ENCODE data around the gene CCDC8. TPM values are rescaled to one million over a fixed set of nuclear protein-coding genes. Genes with fewer than 3 reads are reported as not detected.

The CCDC8 gene
- total and polyA plus RNA-seq, 2 donors (not counting 3 experiments of a cell fraction or from before 2014, with no cell fraction given), result 0.18 to 0.75 TPM

- DNase-seq (ENCODE audit: low read depth, low spot score), result no peak
- Histone ChIP-seq H3K27ac (ENCODE audit: insufficient read depth, low read depth, low read length) (no peak overlapping the region), H4K20me1 (replicated peaks; ENCODE audit: control insufficient read depth, extremely low read depth, insufficient read depth, low read length) (no peaks in the 10 kb centered on the region), H3K9me1 (replicated peaks; ENCODE audit: control insufficient read depth, extremely low read depth, insufficient read depth, low read length) (no peaks in the 10 kb centered on the region), H3K4me2 (ENCODE audit: insufficient read depth, low read length) (no peak overlapping the region), H3K27me3 (ENCODE audit: control insufficient read depth in 2 of 2, insufficient read depth in 2 of 2, low read length in 2 of 2) (peaks cover 18 to 25% of the 10 kb centered on the region in 2 experiments), H3K36me3 (ENCODE audit: control insufficient read depth in 2 of 2, extremely low read depth in 1 of 2, insufficient read depth in 2 of 2, low read length in 2 of 2) (no peaks in the 10 kb centered on the region), H3K4me1 (ENCODE audit: control insufficient read depth, extremely low read depth, insufficient read depth, low read length) (peaks cover 6% of the 10 kb centered on the region), H3K4me3 (replicated peaks in 1 of 3; ENCODE audit: insufficient read depth in 1 of 3, low read depth in 1 of 3, low read length in 3 of 3) (no peak overlapping the region), H3K9me3 (replicated peaks; ENCODE audit: control insufficient read depth, insufficient read depth, low read length) (no peaks in the 10 kb centered on the region), H2AFZ (ENCODE audit: low read depth, low read length) (no peak overlapping the region), H3K79me2 (ENCODE audit: control insufficient read depth, insufficient read depth, low read length) (no peaks in the 10 kb centered on the region), H3K9ac (replicated peaks; ENCODE audit: extremely low read depth, insufficient read depth, low read length) (no peak overlapping the region)
- no TSS peak for BruUV-seq (replicated peaks)
- no peak for FAIRE-seq
- ChIA-PET POLR2A (no interaction called here), CTCF (interaction anchor here (1.2 kb wide), 1 partner anchor 21 kb away, joined by 5 read pairs; no protein-coding TSS in a partner anchor)
- TF ChIP-seq POLR2A (IDR thresholded peaks at IDR 0.05; ENCODE audit: low read depth, low read length) (no peak), MYC (IDR thresholded peaks at IDR 0.05; ENCODE audit: low read depth, low read length) (no peak), POLR2AphosphoS5 (IDR thresholded peaks at IDR 0.05; ENCODE audit: insufficient read depth, low read depth, low read length) (no peak), GATA2 (IDR thresholded peaks at IDR 0.05; ENCODE audit: insufficient read depth, insufficient read length, low read depth, low read length) (no peak), FOS (IDR thresholded peaks at IDR 0.05; ENCODE audit: borderline replicate concordance, insufficient read depth, low read length) (no peak), EZH2 (IDR thresholded peaks at IDR 0.05; ENCODE audit: borderline replicate concordance, low read depth, low read length, severe bottlenecking) (no peak), JUN (IDR thresholded peaks at IDR 0.05; ENCODE audit: borderline replicate concordance, insufficient read depth, insufficient read length, low read depth) (no peak)
- TF ChIP-seq, protein P1, sequence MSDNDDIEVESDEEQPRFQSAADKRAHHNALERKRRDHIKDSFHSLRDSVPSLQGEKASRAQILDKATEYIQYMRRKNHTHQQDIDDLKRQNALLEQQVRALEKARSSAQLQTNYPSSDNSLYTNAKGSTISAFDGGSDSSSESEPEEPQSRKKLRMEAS (IDR thresholded peaks at IDR 0.05; ENCODE audit: insufficient read depth, insufficient read length), result no peak
- TF ChIP-seq, protein P2, sequence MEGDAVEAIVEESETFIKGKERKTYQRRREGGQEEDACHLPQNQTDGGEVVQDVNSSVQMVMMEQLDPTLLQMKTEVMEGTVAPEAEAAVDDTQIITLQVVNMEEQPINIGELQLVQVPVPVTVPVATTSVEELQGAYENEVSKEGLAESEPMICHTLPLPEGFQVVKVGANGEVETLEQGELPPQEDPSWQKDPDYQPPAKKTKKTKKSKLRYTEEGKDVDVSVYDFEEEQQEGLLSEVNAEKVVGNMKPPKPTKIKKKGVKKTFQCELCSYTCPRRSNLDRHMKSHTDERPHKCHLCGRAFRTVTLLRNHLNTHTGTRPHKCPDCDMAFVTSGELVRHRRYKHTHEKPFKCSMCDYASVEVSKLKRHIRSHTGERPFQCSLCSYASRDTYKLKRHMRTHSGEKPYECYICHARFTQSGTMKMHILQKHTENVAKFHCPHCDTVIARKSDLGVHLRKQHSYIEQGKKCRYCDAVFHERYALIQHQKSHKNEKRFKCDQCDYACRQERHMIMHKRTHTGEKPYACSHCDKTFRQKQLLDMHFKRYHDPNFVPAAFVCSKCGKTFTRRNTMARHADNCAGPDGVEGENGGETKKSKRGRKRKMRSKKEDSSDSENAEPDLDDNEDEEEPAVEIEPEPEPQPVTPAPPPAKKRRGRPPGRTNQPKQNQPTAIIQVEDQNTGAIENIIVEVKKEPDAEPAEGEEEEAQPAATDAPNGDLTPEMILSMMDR (IDR thresholded peaks at IDR 0.05; ENCODE audit: extremely low read depth in 1 of 2, insufficient read depth in 1 of 2, low read depth in 1 of 2, low read length in 2 of 2), result no peak
- dilution Hi-C loops (cut with MboI; ENCODE audit: extremely low pct_ligation_motif_present, low sequenced_read_pairs) (no loop called here), intact Hi-C loops (cut with micrococcal nuclease) (no loop called here)
Measured at GRCh38 chr19:46422344-46422743, 9.0 kb upstream of the CCDC8 start.
